LNCaP clone FGC (cell line): ENCODE results near the gene BLACAT1.

Source experiments
- DNase-seq: peaks from one replicate; pipeline ENCODE4 v3.0.0-alpha.2; 2011; ENCODE audit warnings: low read depth
- H3K4me3 ChIP-seq: 2 replicates; pipeline ENCODE4 v1.5.1; 2011; ENCODE audit warnings: mild to moderate bottlenecking, low read depth, low read length, control low read depth
- CTCF ChIP-seq: IDR thresholded peaks from 2 replicates; pipeline ENCODE4 v1.5.1; 2012; ENCODE audit warnings: mild to moderate bottlenecking; ENCODE audit not compliant: control insufficient read depth, insufficient read depth; ENCODE audit errors: extremely low read depth

BLACAT1 gene

GRCh38 chr1:205456383-205456867, 580 bp upstream of the BLACAT1 start:
- no peak for TF ChIP-seq CTCF
- no peak for DNase-seq
- H3K4me3 ChIP-seq = no peak overlapping the region

DNA sequence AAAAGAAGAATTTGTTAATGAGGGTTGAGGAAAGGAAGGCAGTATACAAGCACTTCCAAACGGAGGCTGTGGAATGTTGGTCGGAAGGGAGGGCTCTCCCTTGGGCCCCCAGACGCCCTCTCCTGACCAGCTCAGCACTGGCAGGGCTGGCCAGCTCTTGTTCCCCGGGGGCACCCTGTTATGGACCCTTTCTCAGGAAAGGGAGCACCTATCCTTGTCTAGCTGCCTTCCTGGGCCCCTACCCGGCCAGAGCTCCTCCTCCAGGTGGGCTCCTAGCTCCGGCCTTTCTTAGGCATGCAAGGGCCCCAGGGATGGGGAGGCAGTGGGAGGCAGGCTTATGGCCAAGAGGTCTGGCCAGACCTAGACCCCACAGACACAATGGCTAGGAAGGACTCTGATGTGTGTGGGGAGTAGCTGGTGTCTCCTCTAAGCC, 926 bp downstream of the BLACAT1 start:
- DNase-seq = no peak
- H3K4me3 ChIP-seq = no peak overlapping the region
- TF ChIP-seq CTCF = no peak

- H3K4me3 ChIP-seq = no peak overlapping the region
- no peak for DNase-seq
- no peak for TF ChIP-seq CTCF
Observed at GRCh38 chr1:205453466-205453865, 2.4 kb downstream of the BLACAT1 start.

DNA sequence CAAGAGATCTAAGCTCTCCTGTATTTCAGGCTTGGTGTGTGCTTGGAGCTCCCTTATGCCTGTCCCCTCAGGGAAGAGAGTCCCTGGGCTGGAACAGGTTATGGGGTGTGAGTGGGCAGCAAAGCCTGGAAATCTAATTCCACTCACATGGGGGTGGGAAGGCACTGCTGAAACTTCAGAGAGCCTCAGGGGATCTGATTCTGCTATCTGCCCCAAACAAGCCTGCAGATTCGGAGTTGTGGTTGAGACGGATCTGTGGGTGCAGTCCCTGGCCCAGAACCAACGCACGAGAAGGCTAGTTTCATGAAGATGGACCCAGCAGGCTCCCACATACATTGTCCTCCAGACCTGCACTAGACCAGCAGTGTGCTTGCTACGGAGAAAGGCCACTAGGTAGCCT, 2.9 kb downstream of the BLACAT1 start:
- no peak overlapping the region for H3K4me3 ChIP-seq
- no peak for DNase-seq
- no peak for TF ChIP-seq CTCF

- no peak for TF ChIP-seq CTCF
- H3K4me3 ChIP-seq = no peak overlapping the region
- DNase-seq = no peak
Observed at GRCh38 chr1:205452364-205452763, 3.5 kb downstream of the BLACAT1 start.

- TF ChIP-seq CTCF = no peak
- no peak for DNase-seq
- H3K4me3 ChIP-seq = no peak overlapping the region
Observed at GRCh38 chr1:205451759-205452164, 4.1 kb downstream of the BLACAT1 start.

DNA sequence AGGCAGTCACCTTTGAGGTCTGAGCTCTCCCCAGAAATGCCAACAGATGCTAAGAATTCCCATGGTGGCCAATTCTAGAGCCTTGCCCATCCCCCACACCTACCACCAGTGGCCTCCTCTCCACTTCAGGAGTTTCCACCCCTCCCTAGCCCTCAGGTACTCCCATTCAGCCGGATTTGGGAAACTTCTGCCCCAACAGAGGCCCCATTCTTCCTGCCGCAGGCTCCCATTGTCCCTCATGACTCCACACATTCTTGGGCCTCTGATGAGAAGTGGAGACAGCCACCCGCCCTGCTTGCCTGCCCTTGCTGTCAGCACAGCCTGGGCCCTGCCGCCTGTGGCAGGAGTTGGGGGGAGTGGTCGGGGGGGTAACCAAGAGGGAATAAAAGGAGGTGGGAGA, 4.6 kb downstream of the BLACAT1 start:
- TF ChIP-seq CTCF = no peak
- H3K4me3 ChIP-seq = no peak overlapping the region
- DNase-seq = no peak
